Adrenal gland (tissue), 12 donors: Measurements from ENCODE around the gene AGAP5. TPM values are rescaled to one million over a fixed set of nuclear protein-coding genes. Genes with fewer than 3 reads are reported as not detected.
A peak's percentile ranks its signal among the peaks of the same experiment; 100 is the strongest.

Experiments
- DNase-seq, 7 donors: peaks; one replicate each; pipeline ENCODE4 v3.0.0-alpha.2; 2019 to 2020
- H3K27ac ChIP-seq, 5 donors: fragments of 200-600 bp; sonication (generic) in 4 of 5; 1 replicate in 3 of 5; 2 replicates in 2 of 5; pipeline versions ENCODE4 v1.5.1 to v1.8.0; 2016 to 2020; ENCODE audit warnings: mild to moderate bottlenecking in 1 of 5
- H3K27me3 ChIP-seq: fragments of 200-600 bp; 2 replicates; pipeline ENCODE4 v1.8.0; 2021
- H3K36me3 ChIP-seq, 2 donors: fragments of 200-600 bp; replicated peaks in 1 of 2; 1 replicate in 1 of 2; 2 replicates in 1 of 2; pipeline versions ENCODE4 v1.5.1 to v1.8.0; 2018 to 2022
- H3K4me1 ChIP-seq, 2 donors: fragments of 200-600 bp; replicated peaks in 1 of 2; 1 replicate in 1 of 2; 2 replicates in 1 of 2; pipeline versions ENCODE4 v1.5.1 to v1.8.0; 2018 to 2021
- H3K4me3 ChIP-seq, 4 donors: fragments of 200-600 bp; sonication (generic) in 3 of 4; one replicate each; pipeline ENCODE4 v1.5.1; 2016 to 2018
- H3K9me3 ChIP-seq, 3 donors: fragments of 200-600 bp; sonication (generic) in 1 of 3; replicated peaks in 1 of 3; 1 replicate in 2 of 3; 2 replicates in 1 of 3; pipeline versions ENCODE4 v1.5.1 to v1.8.0; 2016 to 2021
- CTCF ChIP-seq, 6 experiments: fragments of 450-650 bp in 4 of 6; fragments of 200-600 bp in 2 of 6; sonication (generic) in 1 of 6; IDR thresholded peaks; 1 replicate in 5 of 6; 2 replicates in 1 of 6; pipeline versions ENCODE4 v1.5.1 to v1.8.0; 2016 to 2021; ENCODE audit warnings: antibody characterized with exemption in 6 of 6, mild to moderate bottlenecking in 2 of 6, moderate library complexity in 1 of 6
- POLR2A ChIP-seq, 2 donors: fragments of 450-650 bp; IDR thresholded peaks; one replicate each; pipeline ENCODE4 v1.6.1; 2017; ENCODE audit warnings: antibody characterized with exemption in 2 of 2, mild to moderate bottlenecking in 2 of 2, moderate library complexity in 1 of 2
- WGBS, 4 donors: extraction: QIAGEN DNeasy Blood & Tissue Kit in 2 of 4; methylation state at CpG; one replicate each; pipeline versions ENCODE4 v1.1.5 to v1.1.7; 2013 to 2017; 5-methylcytosine and 5-hydroxymethylcytosine counted together
- intact Hi-C, 2 donors: fragments of 100-400 bp; cut with DNase I; formaldehyde crosslinking; loops; one replicate each; pipeline versions ENCODE4 v1.14.1 to v1.15.0; 2022 to 2023
- polyA plus RNA-seq, 3 donors: library from polyadenylated mRNA; stranded (reverse); fragments of 200-250 nt in 2 of 3; fragments of 350-450 nt in 1 of 3; fragmentation: Illumina TruSeq in 1 of 3; extraction: RNeasy Lipid Tissue Mini Kit (QIAGEN cat#74804) in 1 of 3; gene quantifications; one replicate each; pipeline ENCODE4 v1.2.3, GENCODE V29; 2013 to 2014
- total RNA-seq, 9 donors: library from RNA; depleted of rRNA in 4 of 9; stranded (reverse); fragments of >200 nt in 4 of 9; fragments of 120-200 nt in 1 of 9; fragmentation: NEBNext Ultra II Directional in 1 of 9; extraction: Animal tissue kit (Norgen Biotek cat#: 25700) in 1 of 9; gene quantifications; one replicate each; pipeline versions ENCODE4 v1.1.0 to v1.2.4, GENCODE V29; 2013 to 2023
- donor health status: healthy with polysubstance abuse.
- donor health status: Bipolar disorder and iron deficiency.
- donor health status: DM: yes; HTN: yes; CAD: no.
- donor health status: DM: no; HTN: no; CAD: no.
- donor health status: DM: no; HTN: no; CAD: no.
- donor health status: DM: yes; HTN: yes; CAD: no.

Gene AGAP5
- total and polyA plus RNA-seq, 12 donors: 4.6 to 19.0 (median 7.4) TPM

GRCh38 chr10:73628405-73628804 lies 69.5 kb downstream of the AGAP5 start:
- Histone ChIP-seq H3K36me3 (no peaks in the 10 kb centered on the region), H3K9me3 (no peaks in the 10 kb centered on the region), H3K27me3 (no peaks in the 10 kb centered on the region), H3K4me3 (no peak overlapping the region), H3K27ac (no peak overlapping the region), H3K4me1 (peaks cover 6 to 8% of the 10 kb centered on the region in 2 donors)
- TF ChIP-seq POLR2A (IDR thresholded peaks at IDR 0.05) (no peak), CTCF (IDR thresholded peaks at IDR 0.05) (no peak)
- WGBS, 4 donors: 73 to 83% (median 79%) methylated on average over 7 of the region's 7 CpGs
- intact Hi-C loops: no loop called here
- no peak for DNase-seq

DNA sequence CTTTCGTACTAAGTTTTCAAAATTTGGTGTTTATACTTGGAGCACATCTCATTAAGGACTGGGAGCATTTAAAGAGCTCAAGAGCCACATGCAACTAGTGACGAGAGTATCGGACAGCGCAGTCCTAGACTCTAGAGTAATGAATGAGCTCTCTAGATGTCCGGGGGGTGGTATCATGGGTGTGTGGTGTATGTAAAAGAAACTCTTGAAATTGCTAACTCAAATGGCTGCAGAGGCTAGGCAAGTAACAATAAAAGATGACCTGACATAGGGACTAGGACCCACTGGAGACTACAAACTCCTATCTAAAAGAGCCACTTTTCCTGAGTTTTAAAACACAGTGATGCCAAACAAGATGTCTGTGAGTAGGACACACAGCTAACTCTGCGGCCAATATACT lies 70.6 kb downstream of the AGAP5 start:
- intact Hi-C loops: no loop called here
- Histone ChIP-seq H3K27me3 (no peaks in the 10 kb centered on the region), H3K4me3 (no peak overlapping the region), H3K9me3 (no peaks in the 10 kb centered on the region), H3K36me3 (no peaks in the 10 kb centered on the region), H3K27ac (no peak overlapping the region), H3K4me1 (peaks cover 6 to 8% of the 10 kb centered on the region in 2 donors)
- no peak for DNase-seq
- TF ChIP-seq POLR2A (IDR thresholded peaks at IDR 0.05): no peak
- no peak for TF ChIP-seq CTCF (IDR thresholded peaks at IDR 0.05)
- 93 to 97% (median 95%) methylated on average over 6 of the region's 6 CpGs for WGBS, 4 donors

DNA sequence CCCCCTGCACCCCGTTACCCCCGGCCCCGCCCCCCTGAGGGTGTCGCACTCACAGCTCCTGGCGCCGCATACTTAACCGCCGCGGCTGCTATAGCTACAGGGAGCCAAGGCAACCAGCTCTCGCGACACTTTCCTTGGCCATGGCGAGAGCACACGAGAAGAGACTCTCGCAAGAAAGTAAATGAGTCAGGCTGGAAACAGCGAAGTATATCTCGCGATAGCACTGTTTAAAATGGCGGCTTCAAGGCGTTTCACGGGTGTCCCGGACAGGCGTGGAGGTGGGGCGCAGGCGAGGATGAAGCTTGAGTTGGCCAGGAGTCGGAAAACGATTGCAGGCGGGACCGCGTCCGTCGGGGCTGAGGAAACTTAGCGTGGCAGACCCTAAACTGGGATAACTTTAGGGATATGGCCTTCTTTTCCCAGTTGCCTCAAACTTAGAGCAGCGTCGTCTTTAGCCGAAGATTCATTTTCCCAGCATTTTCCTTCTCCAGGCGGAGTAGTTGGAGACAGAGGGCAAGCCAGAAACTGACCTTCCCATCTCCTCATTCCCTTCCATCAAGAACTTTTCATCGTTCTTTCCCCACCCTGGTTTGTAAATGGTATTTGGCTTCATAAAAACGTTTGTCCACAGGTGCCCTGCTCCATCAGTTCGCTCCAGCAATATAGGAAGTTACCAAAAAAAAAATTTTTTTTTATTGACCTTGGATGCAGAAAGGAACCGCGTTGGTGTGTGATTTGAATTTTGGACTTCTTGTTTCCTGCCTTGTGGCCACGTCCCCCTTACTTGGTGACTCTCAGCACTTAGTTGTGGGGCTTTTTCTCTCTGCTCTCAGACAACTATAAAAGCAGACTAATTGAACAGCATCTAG lies 71.8 kb downstream of the AGAP5 start:
- H3K27ac ChIP-seq: peak overlapping the region; percentile 30 to 81 (median 65)
- no peaks in the 10 kb centered on the region for H3K36me3 ChIP-seq
- TF ChIP-seq POLR2A (IDR thresholded peaks at IDR 0.05) (peak in 1 of 2 donors; percentile 72), CTCF (IDR thresholded peaks at IDR 0.05) (no peak)
- intact Hi-C loops: no loop called here
- 2 to 5% (median 3%) methylated on average over 29 to 42 of the region's 42 CpGs for WGBS, 4 donors
- H3K9me3 ChIP-seq: no peaks in the 10 kb centered on the region
- DNase-seq: peak; percentile 93 to 99 (median 95)
- peaks cover 6 to 8% of the 10 kb centered on the region in 2 donors for H3K4me1 ChIP-seq
- no peaks in the 10 kb centered on the region for H3K27me3 ChIP-seq
- peak overlapping the region; percentile 69 to 95 (median 80) for H3K4me3 ChIP-seq

DNA sequence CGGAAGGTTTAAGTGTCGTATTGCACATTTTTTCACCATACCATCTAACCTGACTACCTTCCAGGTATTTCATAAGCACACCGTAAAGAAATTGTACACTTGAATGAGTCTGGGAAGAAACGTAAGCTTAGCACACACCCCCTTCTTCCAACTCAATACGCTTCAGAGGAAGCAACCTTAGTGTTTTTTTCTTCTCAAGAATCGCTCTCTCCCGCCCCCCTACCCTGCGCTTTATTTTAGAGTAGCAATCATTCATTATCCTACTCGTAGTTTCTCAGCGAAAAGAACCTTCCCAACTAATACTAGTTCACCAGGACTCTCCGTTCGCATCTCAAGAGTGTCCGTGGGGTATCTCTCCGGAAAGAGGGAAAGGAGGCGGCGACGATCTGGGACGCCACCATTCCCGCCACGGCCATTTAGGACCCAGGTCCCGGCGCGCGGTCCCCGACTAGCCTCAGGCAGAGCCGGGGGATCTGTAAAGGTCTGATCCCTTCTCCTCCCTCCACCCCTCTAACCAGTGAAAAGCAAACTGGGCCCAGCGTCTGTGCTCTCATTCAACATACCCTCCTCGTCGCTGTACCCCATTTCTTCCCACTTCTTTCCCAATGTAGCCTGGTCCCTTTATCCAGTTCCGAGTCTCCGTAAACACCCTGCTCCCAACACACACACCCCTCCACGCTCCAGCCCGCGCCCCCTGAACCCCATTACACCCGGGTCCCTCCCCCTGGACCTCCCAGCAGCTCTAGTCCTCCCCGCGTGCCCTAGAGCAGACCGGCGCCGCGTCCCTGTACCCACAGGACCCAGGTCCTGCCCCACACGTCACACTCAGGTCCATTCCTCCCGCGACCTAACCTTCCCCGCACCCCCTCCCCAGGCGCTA lies 72.7 kb downstream of the AGAP5 start:
- 1% methylated on average over 42 to 46 of the region's 46 CpGs for WGBS, 4 donors
- peak in 6 of 7 donors; percentile 13 to 33 (median 23) for DNase-seq
- peak overlapping the region in 3 of 5 donors; percentile 44 to 81 (median 79) for H3K27ac ChIP-seq
- no peaks in the 10 kb centered on the region for H3K36me3 ChIP-seq
- peaks cover 6 to 8% of the 10 kb centered on the region in 2 donors for H3K4me1 ChIP-seq
- intact Hi-C loops: no loop called here
- no peaks in the 10 kb centered on the region for H3K27me3 ChIP-seq
- H3K4me3 ChIP-seq: peak overlapping the region; percentile 69 to 95 (median 80)
- TF ChIP-seq POLR2A (IDR thresholded peaks at IDR 0.05): no peak
- TF ChIP-seq CTCF (IDR thresholded peaks at IDR 0.05): no peak
- no peaks in the 10 kb centered on the region for H3K9me3 ChIP-seq
